Upper lobe of left lung (tissue), 4 donors: Measurements from ENCODE around the gene MYOG.

Experiments
- EP300 ChIP-seq, 4 donors: sonication (generic); formaldehyde crosslinking; IDR thresholded peaks; one replicate each; pipeline ENCODE4 v1.5.1; 2017; ENCODE audit warnings: antibody characterized with exemption in 4 of 4, control low read depth in 2 of 4
- POLR2A ChIP-seq, 4 donors: fragments of 450-650 bp; IDR thresholded peaks; one replicate each; pipeline ENCODE4 v1.5.1; 2016 to 2017; ENCODE audit warnings: antibody characterized with exemption in 4 of 4, mild to moderate bottlenecking in 2 of 4
- POLR2AphosphoS5 ChIP-seq, 2 donors: sonication (generic); formaldehyde crosslinking; IDR thresholded peaks; one replicate each; pipeline ENCODE4 v1.5.1; 2017; ENCODE audit warnings: antibody characterized with exemption in 2 of 2
- TF ChIP-seq, protein P1 (sequence below), 6 experiments: fragments of 450-650 bp in 4 of 6; fragments of 200-600 bp in 2 of 6; sonication (generic) in 2 of 6; IDR thresholded peaks; one replicate each; pipeline ENCODE4 v1.5.1; 2016 to 2019; ENCODE audit warnings: antibody characterized with exemption in 6 of 6

DNA sequence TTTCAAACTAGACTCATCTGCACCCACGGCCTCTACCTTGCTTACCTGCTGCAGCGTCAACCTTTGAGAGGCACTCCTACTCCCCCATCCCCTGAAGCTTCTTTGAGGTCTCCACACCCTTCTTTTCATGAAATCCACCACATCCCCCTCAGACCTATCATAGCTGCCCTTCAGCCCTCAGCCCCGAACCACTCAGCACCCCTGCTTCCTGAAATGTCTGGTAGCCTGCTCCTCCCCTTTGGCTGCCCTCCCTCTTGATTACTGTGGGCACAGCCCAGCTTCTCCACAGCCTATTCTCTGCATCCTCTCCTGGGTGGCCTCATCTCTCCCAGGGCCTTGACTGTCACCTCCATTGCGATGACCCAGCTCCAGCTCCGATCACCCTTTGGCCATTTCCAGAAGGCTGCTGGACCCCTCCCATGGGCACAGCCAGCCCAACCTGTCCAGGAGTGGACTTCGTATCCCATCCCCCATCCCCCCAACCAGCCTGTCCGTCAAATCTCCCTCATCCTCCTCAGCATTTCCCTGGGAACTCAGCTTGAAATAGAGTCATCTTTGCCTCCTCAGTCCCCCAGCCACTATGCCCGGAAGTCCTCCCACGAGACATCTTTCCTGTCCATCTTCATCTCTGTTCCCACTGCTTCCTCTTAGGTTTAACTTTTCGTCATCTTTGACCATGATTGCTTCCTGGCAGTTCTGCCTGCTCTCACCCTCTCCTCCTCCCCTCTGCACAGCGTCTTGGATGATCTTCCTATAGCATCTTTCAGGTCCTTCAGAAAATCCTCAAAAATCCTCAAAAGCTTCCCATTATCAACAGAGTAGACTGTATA is 35.6 kb upstream of the MYOG start:
- TF ChIP-seq POLR2AphosphoS5 (IDR thresholded peaks at IDR 0.05) (no peak), EP300 (IDR thresholded peaks at IDR 0.05) (no peak), POLR2A (IDR thresholded peaks at IDR 0.05) (no peak)
- TF ChIP-seq, protein P1, sequence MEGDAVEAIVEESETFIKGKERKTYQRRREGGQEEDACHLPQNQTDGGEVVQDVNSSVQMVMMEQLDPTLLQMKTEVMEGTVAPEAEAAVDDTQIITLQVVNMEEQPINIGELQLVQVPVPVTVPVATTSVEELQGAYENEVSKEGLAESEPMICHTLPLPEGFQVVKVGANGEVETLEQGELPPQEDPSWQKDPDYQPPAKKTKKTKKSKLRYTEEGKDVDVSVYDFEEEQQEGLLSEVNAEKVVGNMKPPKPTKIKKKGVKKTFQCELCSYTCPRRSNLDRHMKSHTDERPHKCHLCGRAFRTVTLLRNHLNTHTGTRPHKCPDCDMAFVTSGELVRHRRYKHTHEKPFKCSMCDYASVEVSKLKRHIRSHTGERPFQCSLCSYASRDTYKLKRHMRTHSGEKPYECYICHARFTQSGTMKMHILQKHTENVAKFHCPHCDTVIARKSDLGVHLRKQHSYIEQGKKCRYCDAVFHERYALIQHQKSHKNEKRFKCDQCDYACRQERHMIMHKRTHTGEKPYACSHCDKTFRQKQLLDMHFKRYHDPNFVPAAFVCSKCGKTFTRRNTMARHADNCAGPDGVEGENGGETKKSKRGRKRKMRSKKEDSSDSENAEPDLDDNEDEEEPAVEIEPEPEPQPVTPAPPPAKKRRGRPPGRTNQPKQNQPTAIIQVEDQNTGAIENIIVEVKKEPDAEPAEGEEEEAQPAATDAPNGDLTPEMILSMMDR (IDR thresholded peaks at IDR 0.05): no peak
